GM19025 (cell line): ENCODE measurements around the gene SPATA22.
"Not testable (repeated sequence)": the region's sequence is repeated elsewhere in the genome, so short reads cannot be mapped to it uniquely, and the experiment has no call there.

ENCODE experiments used
- ATAC-seq: cut with Tn5 transposase; IDR thresholded peaks from one replicate; pipeline ENCODE4 v1.9.1; 2021; ENCODE audit warnings: mild to moderate bottlenecking, low read depth, moderate library complexity; ENCODE audit not compliant: unreplicated experiment

Gene SPATA22

GRCh38 chr17:3471599-3471998 is at the start of gene SPATA22:
Gene SPATA22 (minus strand): TSS chr17:3471819. CDS start chr17:3469325, 2,494 bp downstream.
- no peak for ATAC-seq

- ATAC-seq, result not testable (repeated sequence)
Observed at GRCh38 chr17:3519472-3519871, 47.9 kb upstream of the SPATA22 start.

- ATAC-seq, result no peak
Observed at GRCh38 chr17:3514873-3515272, 43.3 kb upstream of the SPATA22 start.

- not testable (repeated sequence) for ATAC-seq
Observed at GRCh38 chr17:3514167-3514566, 42.5 kb upstream of the SPATA22 start.

- ATAC-seq, result no peak
Observed at GRCh38 chr17:3513305-3514035, 41.9 kb upstream of the SPATA22 start.

- no peak for ATAC-seq
Observed at GRCh38 chr17:3512505-3513171, 41.0 kb upstream of the SPATA22 start.

GRCh38 chr17:3511852-3512504 is 40.4 kb upstream of the SPATA22 start:
- ATAC-seq, result no peak

GRCh38 chr17:3510090-3510489 is 38.5 kb upstream of the SPATA22 start:
- ATAC-seq, result no peak

- ATAC-seq, result no peak
Observed at GRCh38 chr17:3507869-3508268, 36.2 kb upstream of the SPATA22 start.

GRCh38 chr17:3507071-3507470 is 35.5 kb upstream of the SPATA22 start:
- no peak for ATAC-seq

- no peak for ATAC-seq
Observed at GRCh38 chr17:3506054-3506453, 34.4 kb upstream of the SPATA22 start.

GRCh38 chr17:3505008-3505407 is 33.4 kb upstream of the SPATA22 start:
- ATAC-seq, result no peak

GRCh38 chr17:3503285-3503684 is 31.7 kb upstream of the SPATA22 start:
- ATAC-seq, result no peak

GRCh38 chr17:3502466-3502865 is 30.8 kb upstream of the SPATA22 start:
- ATAC-seq, result no peak

GRCh38 chr17:3501344-3501743 is 29.7 kb upstream of the SPATA22 start:
- ATAC-seq, result no peak

GRCh38 chr17:3497101-3497500 is 25.5 kb upstream of the SPATA22 start:
- ATAC-seq, result no peak

GRCh38 chr17:3485481-3486068 is 14.0 kb upstream of the SPATA22 start:
- no peak for ATAC-seq

GRCh38 chr17:3482852-3483251 is 11.2 kb upstream of the SPATA22 start:
- no peak for ATAC-seq

- no peak for ATAC-seq
Observed at GRCh38 chr17:3479988-3480387, 8.4 kb upstream of the SPATA22 start.

GRCh38 chr17:3475812-3476610 is 4.4 kb upstream of the SPATA22 start, which contains the start of gene ASPA:
Gene ASPA (plus strand): TSS chr17:3475997. CDS start chr17:3476160, 163 bp downstream.
- ATAC-seq, result no peak
